ENCODE results near the gene PHF13.

PHF13 gene

GRCh38 chr1:6613361-6614018 is at the start of gene PHF13:
Gene PHF13 (plus strand): TSS chr1:6613731. CDS start chr1:6614067, 336 bp downstream.
- peak; percentile 97 to 100 (median 100) for DNase-seq
- intact Hi-C loops (cut with DNase I), result no loop called here

- no peak for DNase-seq
- intact Hi-C loops (cut with DNase I), result no loop called here
Measured at GRCh38 chr1:6569033-6569432, 44.5 kb upstream of the PHF13 start.

GRCh38 chr1:6570100-6570499 is 43.4 kb upstream of the PHF13 start:
- no peak for DNase-seq
- intact Hi-C loops (cut with DNase I), result no loop called here

GRCh38 chr1:6570987-6571386 is 42.5 kb upstream of the PHF13 start:
- no peak for DNase-seq
- intact Hi-C loops (cut with DNase I), result no loop called here

GRCh38 chr1:6572653-6573383 is 40.7 kb upstream of the PHF13 start:
- intact Hi-C loops (cut with DNase I), result no loop called here
- DNase-seq, result no peak

GRCh38 chr1:6574025-6574620 is 39.4 kb upstream of the PHF13 start:
- intact Hi-C loops (cut with DNase I), result no loop called here
- DNase-seq, result no peak

- intact Hi-C loops (cut with DNase I), result no loop called here
- DNase-seq, result no peak
Measured at GRCh38 chr1:6574818-6575217, 38.7 kb upstream of the PHF13 start.

- intact Hi-C loops (cut with DNase I), result no loop called here
- DNase-seq, result no peak
Measured at GRCh38 chr1:6577831-6578525, 35.6 kb upstream of the PHF13 start.

- DNase-seq, result no peak
- intact Hi-C loops (cut with DNase I), result no loop called here
Measured at GRCh38 chr1:6578624-6579373, 34.7 kb upstream of the PHF13 start.

- DNase-seq, result peak; percentile 98 to 100 (median 100)
- intact Hi-C loops (cut with DNase I), result no loop called here
Measured at GRCh38 chr1:6579374-6580118, 34.0 kb upstream of the PHF13 start, which contains the start of gene ZBTB48. Gene ZBTB48 (plus strand): TSS chr1:6579994. CDS start chr1:6580610, 616 bp downstream.

- intact Hi-C loops (cut with DNase I), result no loop called here
- no peak for DNase-seq
Measured at GRCh38 chr1:6580119-6580592, 33.4 kb upstream of the PHF13 start.

- DNase-seq, result no peak
- intact Hi-C loops (cut with DNase I), result no loop called here
Measured at GRCh38 chr1:6580593-6581409, 32.7 kb upstream of the PHF13 start.

GRCh38 chr1:6581561-6582305 is 31.8 kb upstream of the PHF13 start:
- intact Hi-C loops (cut with DNase I), result no loop called here
- peak in 8 of 42 donors; percentile 13 to 66 (median 34) for DNase-seq

- DNase-seq, result no peak
- intact Hi-C loops (cut with DNase I), result no loop called here
Measured at GRCh38 chr1:6582370-6582769, 31.2 kb upstream of the PHF13 start.

- intact Hi-C loops (cut with DNase I), result no loop called here
- no peak for DNase-seq
Measured at GRCh38 chr1:6584126-6585080, 29.1 kb upstream of the PHF13 start.
